OCI-LY7 (cell line): Measurements from ENCODE around the gene ENOX1.

ENCODE experiments used
- CTCF ChIP-seq: fragments of 200-600 bp; sonication (generic); conservative IDR thresholded peaks from 2 replicates; pipeline ENCODE4 v1.5.1; 2014; ENCODE audit warnings: mild to moderate bottlenecking, antibody characterized with exemption, low read length, moderate library complexity, mixed read lengths
- EZH2phosphoT487 ChIP-seq: fragments of 200-600 bp; sonication (generic); IDR thresholded peaks from 2 replicates; pipeline ENCODE4 v1.6.1; 2018; ENCODE audit warnings: low read depth, borderline replicate concordance, mild to moderate bottlenecking, mixed run types, antibody characterized with exemption, low read length, moderate library complexity, mixed read lengths

- TF ChIP-seq CTCF, result no peak
- no peak for TF ChIP-seq EZH2phosphoT487
Observed at GRCh38 chr13:43273362-43273761, 513.4 kb downstream of the ENOX1 start.
